GM19240 (cell line): Measurements from ENCODE around the gene PTPN7.

Experiments used
- DNase-seq: peaks from one replicate; pipeline ENCODE4 v3.0.0; 2011; ENCODE audit warnings: low spot score; ENCODE audit not compliant: insufficient read length

PTPN7 gene

GRCh38 chr1:202107321-202107761 is 53.1 kb downstream of the PTPN7 start:
- DNase-seq = no peak

- DNase-seq = no peak
Observed at GRCh38 chr1:202106340-202107254, 53.8 kb downstream of the PTPN7 start.

- no peak for DNase-seq
Observed at GRCh38 chr1:202105571-202106339, 54.6 kb downstream of the PTPN7 start.

GRCh38 chr1:202104073-202104472 is 56.3 kb downstream of the PTPN7 start:
- DNase-seq = no peak

- DNase-seq = no peak
Observed at GRCh38 chr1:202101184-202101583, 59.2 kb downstream of the PTPN7 start.
